Activated CD4-positive, alpha-beta memory T cell treated with anti-CD3 and anti-CD28 coated beads for 36 hours (primary cell): ENCODE measurements around the gene CDO1. TPM values are rescaled to one million over a fixed set of nuclear protein-coding genes. Genes with fewer than 3 reads are reported as not detected.

Source experiments
- CTCF ChIA-PET: fragments of 350-600 bp; sonication (Branson Sonifier 250); formaldehyde crosslinking; loops from one replicate; lab custom pipeline; 2021; ENCODE audit warnings: antibody characterized with exemption, inconsistent platforms; lab: Charles Lee
- POLR2A ChIA-PET: fragments of 350-600 bp; sonication (Branson Sonifier 250); formaldehyde crosslinking; loops from one replicate; lab custom pipeline; 2021; ENCODE audit warnings: antibody characterized with exemption; lab: Charles Lee
- DNase-seq: peaks from one replicate; pipeline ENCODE4 v3.0.0-alpha.2; 2020
- H3K27ac Mint-ChIP-seq: one replicate; pipeline ENCODE4 v1.8.0; 2021; ENCODE audit warnings: mixed read lengths
- H3K27me3 Mint-ChIP-seq: one replicate; pipeline ENCODE4 v1.8.0; 2021; ENCODE audit warnings: mixed read lengths
- H3K36me3 Mint-ChIP-seq: one replicate; pipeline ENCODE4 v1.8.0; 2021; ENCODE audit warnings: mixed read lengths
- H3K4me1 Mint-ChIP-seq: one replicate; pipeline ENCODE4 v1.8.0; 2021; ENCODE audit warnings: low read depth, mixed read lengths
- H3K4me3 Mint-ChIP-seq: one replicate; pipeline ENCODE4 v1.8.0; 2021; ENCODE audit warnings: mild to moderate bottlenecking, mixed read lengths
- H3K9me3 Mint-ChIP-seq: one replicate; pipeline ENCODE4 v1.8.0; 2021; ENCODE audit warnings: mixed read lengths
- intact Hi-C: fragments of 100-400 bp; cut with micrococcal nuclease; formaldehyde crosslinking; loops from one replicate; pipeline ENCODE4 v1.15.1; 2023
- total RNA-seq, 2 experiments: library from RNA; stranded (reverse); gene quantifications; one replicate each; pipeline ENCODE4 v1.2.3, GENCODE V29; 2021

CDO1 gene
- total RNA-seq, 2 experiments from 2014 or later, result 0.31 to 0.34 TPM

DNA sequence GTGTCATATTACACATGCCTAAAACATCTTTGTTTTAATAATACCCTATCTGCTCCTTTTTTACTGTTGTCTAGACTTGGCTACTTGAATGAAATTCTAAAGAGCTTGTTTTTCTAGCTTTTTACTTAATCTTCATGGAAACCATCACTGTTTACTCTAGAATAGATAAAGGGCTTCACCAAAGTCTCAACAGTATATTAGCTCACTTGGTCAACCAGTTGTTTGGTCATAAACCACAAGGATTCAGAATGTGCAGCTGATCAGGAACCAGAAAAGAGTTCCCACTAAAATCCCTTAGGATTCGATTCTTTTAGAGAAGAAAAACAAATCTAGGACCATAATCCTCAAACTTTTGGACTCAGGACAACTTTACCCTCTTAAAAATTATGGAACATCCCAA lies 38.0 kb downstream of the CDO1 start:
- CTCF ChIA-PET, result interaction anchor here (0.9 kb wide), 1 partner anchor 143 kb away, joined by 3 read pairs; no protein-coding TSS in a partner anchor
- Mint-ChIP-seq H3K27me3 (peaks cover 6% of the 10 kb centered on the region), H3K27ac (no peak overlapping the region), H3K36me3 (no peaks in the 10 kb centered on the region), H3K4me1 (no peaks in the 10 kb centered on the region), H3K9me3 (no peaks in the 10 kb centered on the region), H3K4me3 (no peak overlapping the region)
- DNase-seq, result no peak
- POLR2A ChIA-PET, result no interaction called here
- intact Hi-C loops, result no loop called here

DNA sequence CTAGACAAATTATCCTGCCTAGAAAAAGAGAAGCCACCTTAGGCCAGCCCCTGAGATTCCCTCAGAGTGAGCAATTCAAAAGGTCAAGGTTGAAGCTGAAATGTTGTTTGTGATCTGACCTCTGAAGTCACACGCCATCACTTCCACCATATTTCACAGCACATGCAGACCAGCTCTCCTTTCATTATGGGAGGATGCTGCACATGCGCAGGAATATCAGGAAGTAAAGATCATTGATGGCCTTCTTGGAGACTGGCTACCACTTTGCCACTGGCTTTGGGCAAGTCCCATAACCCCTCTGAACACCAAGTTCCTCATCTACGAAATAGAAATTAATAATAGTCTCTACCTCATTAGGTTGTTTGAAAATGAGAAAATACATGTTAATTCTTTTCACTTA lies 39.5 kb downstream of the CDO1 start:
- no peak overlapping the region for H3K27ac Mint-ChIP-seq
- H3K4me1 Mint-ChIP-seq, result no peaks in the 10 kb centered on the region
- no peak for DNase-seq
- intact Hi-C loops, result no loop called here
- H3K9me3 Mint-ChIP-seq, result no peaks in the 10 kb centered on the region
- ChIA-PET CTCF (no interaction called here), POLR2A (no interaction called here)
- H3K27me3 Mint-ChIP-seq, result peaks cover 4% of the 10 kb centered on the region
- H3K36me3 Mint-ChIP-seq, result no peaks in the 10 kb centered on the region
- H3K4me3 Mint-ChIP-seq, result no peak overlapping the region

- Mint-ChIP-seq H3K27me3 (peaks cover 4% of the 10 kb centered on the region), H3K4me1 (no peaks in the 10 kb centered on the region), H3K4me3 (no peak overlapping the region), H3K36me3 (no peaks in the 10 kb centered on the region), H3K9me3 (no peaks in the 10 kb centered on the region), H3K27ac (no peak overlapping the region)
- ChIA-PET POLR2A (no interaction called here), CTCF (no interaction called here)
- no peak for DNase-seq
- intact Hi-C loops, result no loop called here
Observed at GRCh38 chr5:115775999-115776398, 40.5 kb downstream of the CDO1 start.

DNA sequence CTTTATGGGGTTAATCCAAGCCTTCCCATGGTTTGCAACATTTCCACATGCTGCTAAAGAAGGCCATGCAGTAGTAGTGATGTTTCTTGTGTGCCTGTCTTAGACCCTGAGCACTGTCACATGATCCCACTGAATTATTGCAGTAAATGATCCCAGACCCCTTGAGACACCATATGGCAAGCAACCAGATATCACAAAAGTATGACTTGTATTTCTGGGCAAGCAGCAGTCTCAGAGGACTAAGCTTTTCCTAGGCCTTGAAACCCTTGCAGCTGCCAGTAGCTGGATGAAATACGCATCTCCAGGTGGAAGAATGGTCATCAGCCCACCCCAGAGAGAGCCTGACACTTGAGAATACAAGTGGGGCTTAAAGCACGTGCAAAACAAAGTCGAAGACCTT lies 41.8 kb downstream of the CDO1 start:
- Mint-ChIP-seq H3K27ac (no peak overlapping the region), H3K27me3 (peaks cover 7% of the 10 kb centered on the region), H3K4me3 (no peak overlapping the region), H3K4me1 (no peaks in the 10 kb centered on the region), H3K36me3 (no peaks in the 10 kb centered on the region), H3K9me3 (no peaks in the 10 kb centered on the region)
- intact Hi-C loops, result no loop called here
- CTCF ChIA-PET, result no interaction called here
- no peak for DNase-seq
- POLR2A ChIA-PET, result no interaction called here

GRCh38 chr5:115772731-115773475 lies 43.6 kb downstream of the CDO1 start:
- intact Hi-C loops, result no loop called here
- Mint-ChIP-seq H3K4me1 (no peaks in the 10 kb centered on the region), H3K36me3 (no peaks in the 10 kb centered on the region), H3K27me3 (peaks cover 7% of the 10 kb centered on the region), H3K9me3 (no peaks in the 10 kb centered on the region), H3K27ac (no peak overlapping the region), H3K4me3 (no peak overlapping the region)
- CTCF ChIA-PET, result interaction anchor here (0.9 kb wide), 1 partner anchor 138 kb away, joined by 3 read pairs; no protein-coding TSS in a partner anchor
- POLR2A ChIA-PET, result no interaction called here
- no peak for DNase-seq

DNA sequence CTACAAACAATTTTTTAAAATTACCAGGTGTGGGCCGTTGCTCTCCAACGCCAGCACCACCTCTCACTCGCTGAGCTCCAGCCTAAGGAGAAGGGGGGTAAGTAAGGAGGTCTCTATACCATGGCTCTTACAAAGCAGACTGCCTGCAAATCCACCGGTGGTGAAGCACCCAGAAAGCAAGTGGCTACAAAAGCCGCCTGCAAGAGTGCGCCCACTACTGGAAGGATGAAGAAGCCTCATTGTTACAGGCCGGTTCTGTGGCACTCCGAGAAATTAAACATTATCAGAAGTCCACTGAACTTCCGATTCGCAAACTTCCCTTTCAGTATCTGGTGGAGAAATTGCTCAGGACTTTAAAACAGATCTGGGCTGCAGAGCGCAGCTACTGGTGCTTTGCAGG lies 46.0 kb downstream of the CDO1 start:
- DNase-seq, result peak; percentile 9
- POLR2A ChIA-PET, result no interaction called here
- intact Hi-C loops, result no loop called here
- CTCF ChIA-PET, result interaction anchor here (0.9 kb wide), 1 partner anchor 124 kb away, joined by 3 read pairs; no protein-coding TSS in a partner anchor
- H3K9me3 Mint-ChIP-seq, result no peaks in the 10 kb centered on the region
- H3K4me3 Mint-ChIP-seq, result no peak overlapping the region
- H3K36me3 Mint-ChIP-seq, result no peaks in the 10 kb centered on the region
- H3K27me3 Mint-ChIP-seq, result peaks cover 7% of the 10 kb centered on the region
- H3K27ac Mint-ChIP-seq, result no peak overlapping the region
- no peaks in the 10 kb centered on the region for H3K4me1 Mint-ChIP-seq

- no peaks in the 10 kb centered on the region for H3K4me1 Mint-ChIP-seq
- no peak for DNase-seq
- ChIA-PET POLR2A (no interaction called here), CTCF (no interaction called here)
- H3K27me3 Mint-ChIP-seq, result peaks cover 14% of the 10 kb centered on the region
- intact Hi-C loops, result no loop called here
- no peak overlapping the region for H3K27ac Mint-ChIP-seq
- no peaks in the 10 kb centered on the region for H3K9me3 Mint-ChIP-seq
- H3K36me3 Mint-ChIP-seq, result no peaks in the 10 kb centered on the region
- no peak overlapping the region for H3K4me3 Mint-ChIP-seq
Observed at GRCh38 chr5:115767424-115767823, 49.0 kb downstream of the CDO1 start.

DNA sequence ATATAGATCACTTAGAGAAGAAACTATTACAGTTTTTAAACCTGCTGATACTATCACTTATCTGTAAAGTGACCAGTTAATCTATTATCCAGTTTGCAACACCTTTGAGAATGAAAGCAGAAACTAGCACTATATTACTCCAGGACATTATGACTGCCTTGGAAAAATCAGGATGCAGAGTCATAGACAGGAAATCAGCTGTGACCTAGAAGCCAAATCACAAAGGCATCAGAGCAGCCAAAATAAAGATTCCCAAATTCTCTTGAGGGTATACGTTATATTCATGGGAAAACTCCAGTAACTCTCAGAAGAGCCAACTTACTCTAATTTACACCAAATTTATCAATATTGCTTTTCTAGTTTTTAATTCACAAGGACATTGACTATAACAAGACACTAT lies 49.9 kb downstream of the CDO1 start:
- Mint-ChIP-seq H3K27ac (no peak overlapping the region), H3K27me3 (peaks cover 14% of the 10 kb centered on the region), H3K4me1 (no peaks in the 10 kb centered on the region), H3K9me3 (no peaks in the 10 kb centered on the region), H3K4me3 (no peak overlapping the region), H3K36me3 (no peaks in the 10 kb centered on the region)
- DNase-seq, result no peak
- intact Hi-C loops, result no loop called here
- CTCF ChIA-PET, result no interaction called here
- POLR2A ChIA-PET, result no interaction called here

GRCh38 chr5:115758356-115758755 lies 58.1 kb downstream of the CDO1 start:
- intact Hi-C loops, result no loop called here

DNA sequence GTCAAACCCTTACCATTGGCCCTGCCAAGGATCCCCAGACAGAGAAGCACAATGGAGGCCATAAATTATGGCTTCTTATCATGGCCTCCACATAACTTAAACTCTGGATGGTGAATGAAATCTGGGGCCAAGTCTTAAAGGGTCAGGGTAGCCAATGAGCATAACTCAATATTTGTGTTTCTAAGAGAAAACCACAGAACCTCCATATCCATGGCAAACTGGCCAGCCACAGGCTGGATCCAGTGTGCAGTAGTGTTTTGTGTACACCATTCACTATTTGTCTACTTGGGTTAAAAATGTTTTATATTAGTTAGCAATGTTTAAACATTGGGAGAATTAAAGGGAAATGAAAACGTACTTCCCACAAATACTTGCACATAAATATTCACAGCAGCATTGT lies 60.8 kb downstream of the CDO1 start:
- Mint-ChIP-seq H3K36me3 (peaks cover 1% of the 10 kb centered on the region), H3K9me3 (no peaks in the 10 kb centered on the region), H3K4me3 (no peak overlapping the region), H3K27me3 (peaks cover 18% of the 10 kb centered on the region), H3K4me1 (no peaks in the 10 kb centered on the region), H3K27ac (no peak overlapping the region)
- DNase-seq, result no peak
- ChIA-PET POLR2A (no interaction called here), CTCF (no interaction called here)
- intact Hi-C loops, result no loop called here

More at GRCh38 chr5:115758356-115758755, 58.1 kb downstream of the CDO1 start:
- Mint-ChIP-seq H3K4me3 (no peak overlapping the region), H3K9me3 (no peaks in the 10 kb centered on the region), H3K4me1 (no peaks in the 10 kb centered on the region), H3K27me3 (peaks cover 13% of the 10 kb centered on the region), H3K36me3 (peaks cover 1% of the 10 kb centered on the region), H3K27ac (no peak overlapping the region)
- POLR2A ChIA-PET, result no interaction called here
- CTCF ChIA-PET, result no interaction called here
- DNase-seq, result peak; percentile 11

Other genes starting within 250 kb of the CDO1 start
- gene TICAM2, start 214.2 kb downstream of the CDO1 start, total RNA-seq, result 1 to 10 TPM in 1 of 2 experiments, under 1 TPM in 1; 0.40 to 2.0 TPM
- 10 to 100 TPM; 42.2 to 44.1 TPM for gene TMED7, start 190.6 kb downstream of the CDO1 start, total RNA-seq
- gene ATG12, start 24.9 kb upstream of the CDO1 start, total RNA-seq, result 10 to 100 TPM; 40.6 to 41.9 TPM
- 10 to 100 TPM; 85.7 to 87.6 TPM for gene AP3S1, start 25.3 kb upstream of the CDO1 start, total RNA-seq
- gene LVRN, start 145.8 kb upstream of the CDO1 start, total RNA-seq, result under 1 TPM in 1 of 2 experiments, not detected in 1; 0.10 TPM
- gene ARL14EPL, start 215.8 kb upstream of the CDO1 start, total RNA-seq, result not detected